Tibial nerve (tissue), 4 donors: ENCODE results near the gene DISC1. TPM values are rescaled to one million over a fixed set of nuclear protein-coding genes. Genes with fewer than 3 reads are reported as not detected.

ENCODE experiments used
- DNase-seq, 2 donors: peaks; one replicate each; pipeline ENCODE4 v3.0.0-alpha.2; 2019; ENCODE audit warnings: low spot score in 2 of 2
- H3K27ac ChIP-seq, 4 donors: fragments of 200-600 bp; sonication (generic) in 3 of 4; one replicate each; pipeline ENCODE4 v1.5.1; 2017 to 2019; ENCODE audit warnings: mild to moderate bottlenecking in 1 of 4
- H3K27me3 ChIP-seq, 2 donors: fragments of 200-600 bp; sonication (generic) in 1 of 2; one replicate each; pipeline versions ENCODE4 v1.5.1 to v1.6.0; 2017 to 2019
- H3K36me3 ChIP-seq, 3 donors: fragments of 200-600 bp; sonication (generic); one replicate each; pipeline ENCODE4 v1.5.1; 2018 to 2019
- H3K4me1 ChIP-seq, 4 donors: fragments of 200-600 bp; sonication (generic) in 3 of 4; one replicate each; pipeline ENCODE4 v1.5.1; 2017 to 2019
- H3K4me3 ChIP-seq, 4 donors: fragments of 200-600 bp; sonication (generic) in 3 of 4; one replicate each; pipeline ENCODE4 v1.5.1; 2017 to 2019; ENCODE audit warnings: mild to moderate bottlenecking in 1 of 4, moderate library complexity in 1 of 4
- H3K9me3 ChIP-seq, 4 donors: fragments of 200-600 bp; sonication (generic) in 3 of 4; one replicate each; pipeline ENCODE4 v1.5.1; 2017 to 2019
- EP300 ChIP-seq, 2 donors: sonication (generic); formaldehyde crosslinking; IDR thresholded peaks; one replicate each; pipeline ENCODE4 v1.6.1; 2017; ENCODE audit warnings: antibody characterized with exemption in 2 of 2, mild to moderate bottlenecking in 1 of 2
- POLR2A ChIP-seq, 2 donors: fragments of 450-650 bp; IDR thresholded peaks; one replicate each; pipeline ENCODE4 v1.6.1; 2017; ENCODE audit warnings: antibody characterized with exemption in 2 of 2, mild to moderate bottlenecking in 2 of 2, moderate library complexity in 2 of 2
- WGBS, 2 donors: methylation state at CpG; one replicate each; pipeline ENCODE4 v1.1.5; 2018; 5-methylcytosine and 5-hydroxymethylcytosine counted together
- total RNA-seq, 4 donors: library from RNA; depleted of rRNA; stranded (reverse); fragments of >200 nt; gene quantifications; one replicate each; pipeline ENCODE4 v1.1.0, GENCODE V29; 2016
- TF ChIP-seq, protein P1 (sequence below), 5 experiments: fragments of 200-600 bp in 3 of 5; fragments of 450-650 bp in 2 of 5; sonication (generic) in 3 of 5; IDR thresholded peaks; one replicate each; pipeline ENCODE4 v1.5.1; 2016 to 2019; ENCODE audit warnings: antibody characterized with exemption in 5 of 5, mild to moderate bottlenecking in 3 of 5, moderate library complexity in 2 of 5

The DISC1 gene
- total RNA-seq, 4 donors from 2014 or later, result 29.9 to 39.0 (median 32.7) TPM

DNA sequence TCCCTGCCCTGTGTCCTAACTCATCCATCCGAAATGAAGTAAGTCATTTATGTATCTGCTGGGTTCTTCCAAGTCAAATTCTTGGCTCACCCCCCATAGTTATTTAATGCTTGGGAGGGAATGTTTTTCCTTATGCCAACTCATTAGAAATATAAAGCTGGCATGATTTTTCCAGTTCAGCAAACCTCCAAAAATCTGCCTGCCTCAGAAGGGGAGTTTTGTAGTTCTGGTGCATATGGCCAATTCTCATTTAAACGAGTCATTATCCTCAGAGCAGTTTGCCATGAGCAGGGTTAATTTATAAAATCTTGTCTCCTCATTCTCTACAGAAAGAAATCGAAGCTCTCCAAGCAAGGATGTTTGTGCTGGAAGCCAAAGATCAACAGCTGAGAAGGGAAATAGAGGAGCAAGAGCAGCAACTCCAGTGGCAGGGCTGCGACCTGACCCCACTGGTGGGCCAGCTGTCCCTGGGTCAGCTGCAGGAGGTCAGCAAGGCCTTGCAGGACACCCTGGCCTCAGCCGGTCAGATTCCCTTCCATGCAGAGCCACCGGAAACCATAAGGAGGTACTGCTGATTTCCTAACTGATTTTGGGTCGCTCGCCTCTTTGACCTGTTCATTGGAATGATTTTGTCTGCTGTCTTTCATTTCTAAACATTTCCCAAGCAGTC, 144.1 kb downstream of the DISC1 start:
- H3K9me3 ChIP-seq, result no peaks in the 10 kb centered on the region
- TF ChIP-seq, protein P1, sequence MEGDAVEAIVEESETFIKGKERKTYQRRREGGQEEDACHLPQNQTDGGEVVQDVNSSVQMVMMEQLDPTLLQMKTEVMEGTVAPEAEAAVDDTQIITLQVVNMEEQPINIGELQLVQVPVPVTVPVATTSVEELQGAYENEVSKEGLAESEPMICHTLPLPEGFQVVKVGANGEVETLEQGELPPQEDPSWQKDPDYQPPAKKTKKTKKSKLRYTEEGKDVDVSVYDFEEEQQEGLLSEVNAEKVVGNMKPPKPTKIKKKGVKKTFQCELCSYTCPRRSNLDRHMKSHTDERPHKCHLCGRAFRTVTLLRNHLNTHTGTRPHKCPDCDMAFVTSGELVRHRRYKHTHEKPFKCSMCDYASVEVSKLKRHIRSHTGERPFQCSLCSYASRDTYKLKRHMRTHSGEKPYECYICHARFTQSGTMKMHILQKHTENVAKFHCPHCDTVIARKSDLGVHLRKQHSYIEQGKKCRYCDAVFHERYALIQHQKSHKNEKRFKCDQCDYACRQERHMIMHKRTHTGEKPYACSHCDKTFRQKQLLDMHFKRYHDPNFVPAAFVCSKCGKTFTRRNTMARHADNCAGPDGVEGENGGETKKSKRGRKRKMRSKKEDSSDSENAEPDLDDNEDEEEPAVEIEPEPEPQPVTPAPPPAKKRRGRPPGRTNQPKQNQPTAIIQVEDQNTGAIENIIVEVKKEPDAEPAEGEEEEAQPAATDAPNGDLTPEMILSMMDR (IDR thresholded peaks at IDR 0.05), result no peak
- TF ChIP-seq POLR2A (IDR thresholded peaks at IDR 0.05), result no peak
- TF ChIP-seq EP300 (IDR thresholded peaks at IDR 0.05), result no peak
- H3K4me1 ChIP-seq, result peaks cover 0 to 1% (median 0%) of the 10 kb centered on the region in 4 donors
- H3K27ac ChIP-seq, result no peak overlapping the region
- H3K4me3 ChIP-seq, result no peak overlapping the region
- no peak for DNase-seq
- no peaks in the 10 kb centered on the region for H3K27me3 ChIP-seq
- H3K36me3 ChIP-seq, result peaks cover 0 to 49% (median 0%) of the 10 kb centered on the region in 3 donors
- WGBS, 2 donors, result 51 to 62% methylated on average over 8 of the region's 8 CpGs

DNA sequence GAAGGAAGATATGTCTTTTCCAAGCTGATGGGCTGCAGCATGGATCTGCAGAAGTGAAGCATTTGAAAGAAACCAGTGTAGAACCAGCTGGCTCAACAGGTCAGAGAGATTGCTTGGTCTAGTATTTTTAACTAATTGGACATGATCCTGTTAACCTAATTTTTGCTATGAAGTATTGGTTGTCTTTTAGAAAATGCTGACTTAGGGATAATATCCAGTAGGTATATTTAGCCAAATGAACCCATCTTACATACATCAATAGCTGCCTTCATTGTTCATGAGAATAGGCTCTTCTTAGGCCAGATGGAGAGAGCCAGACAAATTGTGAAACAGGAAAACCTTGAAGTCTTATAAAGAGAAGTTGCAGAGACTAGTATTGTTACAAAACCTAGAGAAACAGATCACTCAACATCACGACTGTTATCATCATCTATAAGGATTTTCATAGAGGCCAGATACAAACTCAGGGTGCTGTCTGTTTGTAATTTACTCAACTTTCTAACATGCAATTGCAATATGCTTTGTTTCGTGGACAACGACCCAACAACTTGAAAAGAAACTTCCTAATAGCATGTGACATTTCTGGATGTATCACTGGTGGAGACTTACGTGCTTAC, 148.2 kb downstream of the DISC1 start:
- no peaks in the 10 kb centered on the region for H3K27me3 ChIP-seq
- no peak for DNase-seq
- peaks cover 0 to 27% (median 0%) of the 10 kb centered on the region in 3 donors for H3K36me3 ChIP-seq
- no peak overlapping the region for H3K27ac ChIP-seq
- peaks cover 0 to 39% (median 19%) of the 10 kb centered on the region in 4 donors for H3K4me1 ChIP-seq
- TF ChIP-seq EP300 (IDR thresholded peaks at IDR 0.05), result no peak
- no peak for TF ChIP-seq POLR2A (IDR thresholded peaks at IDR 0.05)
- TF ChIP-seq, protein P1 (IDR thresholded peaks at IDR 0.05), result no peak
- no peak overlapping the region for H3K4me3 ChIP-seq
- 88 to 92% methylated on average over 4 of the region's 4 CpGs for WGBS, 2 donors
- H3K9me3 ChIP-seq, result no peaks in the 10 kb centered on the region

DNA sequence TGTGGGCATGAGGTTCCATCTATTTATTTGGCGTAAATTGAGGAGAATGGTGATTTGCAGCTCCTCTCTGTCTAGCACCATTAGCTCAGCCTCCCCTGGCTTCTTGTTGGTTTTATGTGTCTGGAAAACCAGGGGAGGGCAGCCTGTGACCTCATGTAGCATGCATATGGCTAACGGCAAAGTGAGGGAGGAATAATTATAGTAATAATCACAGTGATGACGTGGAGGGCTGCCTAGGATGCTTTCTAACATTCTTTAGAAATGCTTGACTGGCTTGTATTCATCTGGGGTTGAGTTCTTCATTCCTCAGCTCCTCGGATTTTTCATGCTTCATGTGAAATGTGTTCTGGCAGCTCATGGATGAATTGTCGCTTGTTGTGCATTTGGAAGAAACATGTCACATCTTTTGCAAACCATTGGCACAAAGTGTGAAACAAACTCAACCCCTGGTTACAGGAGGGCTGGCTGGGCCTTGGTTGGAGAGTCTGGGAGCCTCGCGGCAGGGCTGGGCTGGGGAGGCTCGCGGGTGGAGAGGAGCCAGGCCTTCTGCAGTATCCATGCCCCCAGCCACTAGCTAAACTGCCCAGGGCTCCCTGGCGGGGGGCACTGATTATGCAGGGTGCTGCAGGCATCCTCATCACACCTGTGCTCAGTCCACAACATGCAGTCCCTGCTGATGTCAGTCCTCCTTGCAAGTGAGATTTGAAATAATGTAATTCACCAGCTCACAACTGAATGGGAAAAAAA, 149.6 kb downstream of the DISC1 start:
- Histone ChIP-seq H3K27me3 (no peaks in the 10 kb centered on the region), H3K9me3 (no peaks in the 10 kb centered on the region), H3K4me3 (no peak overlapping the region), H3K27ac (peak overlapping the region in 2 of 4 donors; percentile 53 to 72), H3K36me3 (peaks cover 0 to 19% (median 0%) of the 10 kb centered on the region in 3 donors), H3K4me1 (peaks cover 0 to 39% (median 19%) of the 10 kb centered on the region in 4 donors)
- 37 to 52% methylated on average over 6 to 10 of the region's 10 CpGs for WGBS, 2 donors
- TF ChIP-seq EP300 (IDR thresholded peaks at IDR 0.05) (peak in 1 of 2 donors; percentile 51), POLR2A (IDR thresholded peaks at IDR 0.05) (no peak)
- TF ChIP-seq, protein P1 (IDR thresholded peaks at IDR 0.05), result no peak
- no peak for DNase-seq

DNA sequence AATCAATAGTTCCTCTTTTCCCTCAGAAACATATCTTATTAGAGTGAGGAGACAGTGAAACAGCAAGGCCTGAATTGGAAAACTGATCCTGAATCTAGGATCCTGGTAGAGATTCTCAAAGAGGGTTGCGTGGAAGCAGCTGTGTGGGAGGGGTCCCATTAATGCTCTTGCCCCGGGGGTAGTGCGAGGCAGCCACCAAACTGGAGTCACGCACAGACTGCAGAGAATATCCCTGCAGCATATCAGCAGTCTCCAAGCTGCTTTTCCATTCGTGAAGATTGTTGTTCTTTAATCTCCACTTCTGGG, 150.1 kb downstream of the DISC1 start:
- TF ChIP-seq, protein P1 (IDR thresholded peaks at IDR 0.05), result no peak
- no peak for TF ChIP-seq EP300 (IDR thresholded peaks at IDR 0.05)
- no peak for TF ChIP-seq POLR2A (IDR thresholded peaks at IDR 0.05)
- Histone ChIP-seq H3K36me3 (peaks cover 0 to 13% (median 0%) of the 10 kb centered on the region in 3 donors), H3K9me3 (no peaks in the 10 kb centered on the region), H3K4me3 (no peak overlapping the region), H3K4me1 (peaks cover 0 to 40% (median 19%) of the 10 kb centered on the region in 4 donors), H3K27ac (peak overlapping the region in 2 of 4 donors; percentile 26 to 72), H3K27me3 (no peaks in the 10 kb centered on the region)
- DNase-seq, result no peak
- 59 to 62% methylated on average over 5 of the region's 5 CpGs for WGBS, 2 donors
